H9 (cell line): ENCODE measurements around the gene COX5A. TPM values are rescaled to one million over a fixed set of nuclear protein-coding genes. Genes with fewer than 3 reads are reported as not detected.
A peak's percentile ranks its signal among the peaks of the same experiment; 100 is the strongest.

Experiments
- DNase-seq: peaks from one replicate; pipeline ENCODE4 v3.0.0-alpha.2; 2017
- H2AFZ ChIP-seq: one replicate; pipeline ENCODE4 v1.6.1; 2013; ENCODE audit warnings: mild to moderate bottlenecking, low read length, control low read depth, moderate library complexity
- H2AK5ac ChIP-seq: 2 replicates; pipeline ENCODE4 v1.6.1; 2013; ENCODE audit warnings: low read length, control low read depth, mixed read lengths; ENCODE audit not compliant: insufficient read length
- H2BK120ac ChIP-seq: one replicate; pipeline ENCODE4 v1.6.1; 2013; ENCODE audit warnings: low read depth, mild to moderate bottlenecking, low read length, control low read depth, inconsistent platforms; ENCODE audit not compliant: poor library complexity, severe bottlenecking
- H2BK12ac ChIP-seq: 2 replicates; pipeline ENCODE4 v1.6.1; 2013; ENCODE audit warnings: low read length, control low read depth, mixed read lengths, low read depth; ENCODE audit not compliant: insufficient read length
- H2BK15ac ChIP-seq: 2 replicates; pipeline ENCODE4 v1.6.1; 2013; ENCODE audit warnings: low read depth, low read length, control low read depth
- H2BK20ac ChIP-seq: one replicate; pipeline ENCODE4 v1.6.1; 2013; ENCODE audit warnings: low read depth, mild to moderate bottlenecking, low read length, control low read depth, inconsistent platforms; ENCODE audit not compliant: poor library complexity, severe bottlenecking
- H2BK5ac ChIP-seq: 2 replicates; pipeline ENCODE4 v1.6.1; 2013; ENCODE audit warnings: low read length, control low read depth, mixed read lengths; ENCODE audit not compliant: insufficient read length
- H3K14ac ChIP-seq: 2 replicates; pipeline ENCODE4 v1.6.1; 2013; ENCODE audit warnings: low read length, control low read depth; ENCODE audit not compliant: insufficient read depth
- H3K18ac ChIP-seq: 2 replicates; pipeline ENCODE4 v1.6.1; 2013; ENCODE audit warnings: low read depth, mild to moderate bottlenecking, mixed read lengths, low read length, control low read depth; ENCODE audit not compliant: insufficient read length
- H3K23ac ChIP-seq: 2 replicates; pipeline ENCODE4 v1.6.1; 2013; ENCODE audit warnings: low read length, control low read depth, mixed read lengths, low read depth; ENCODE audit not compliant: insufficient read length
- H3K23me2 ChIP-seq: 2 replicates; pipeline ENCODE4 v1.6.1; 2013; ENCODE audit warnings: low read depth, mild to moderate bottlenecking, mixed read lengths, low read length, control low read depth; ENCODE audit not compliant: insufficient read length, poor library complexity, severe bottlenecking
- H3K27ac ChIP-seq: 2 replicates; pipeline ENCODE4 v1.5.1; 2013; ENCODE audit warnings: low read length, control low read depth, mixed read lengths, low read depth; ENCODE audit not compliant: insufficient read length
- H3K27me3 ChIP-seq: 2 replicates; pipeline ENCODE4 v1.6.1; 2013; ENCODE audit warnings: low read length, control low read depth, inconsistent platforms; ENCODE audit not compliant: insufficient read depth
- H3K4ac ChIP-seq: 2 replicates; pipeline ENCODE4 v1.6.1; 2013; ENCODE audit warnings: low read depth, mild to moderate bottlenecking, control low read depth, inconsistent platforms, low read length, moderate library complexity
- H3K4me1 ChIP-seq: 2 replicates; pipeline ENCODE4 v1.6.1; 2013; ENCODE audit warnings: low read length, control low read depth, inconsistent platforms; ENCODE audit not compliant: insufficient read depth
- H3K4me2 ChIP-seq: 2 replicates; pipeline ENCODE4 v1.6.1; 2013; ENCODE audit warnings: low read length, control low read depth, mixed read lengths; ENCODE audit not compliant: insufficient read length, insufficient read depth
- H3K56ac ChIP-seq: 2 replicates; pipeline ENCODE4 v1.6.1; 2013; ENCODE audit warnings: low read depth, mild to moderate bottlenecking, mixed read lengths, low read length, control low read depth; ENCODE audit not compliant: insufficient read length
- H3K79me1 ChIP-seq: 2 replicates; pipeline ENCODE4 v1.6.1; 2013; ENCODE audit warnings: low read depth, mild to moderate bottlenecking, moderate library complexity, low read length, control low read depth, inconsistent platforms; ENCODE audit not compliant: insufficient read depth, poor library complexity, severe bottlenecking
- H3K79me2 ChIP-seq: 2 replicates; pipeline ENCODE4 v1.6.1; 2013; ENCODE audit warnings: low read length, control low read depth, inconsistent platforms; ENCODE audit not compliant: insufficient read depth
- H3K9ac ChIP-seq: 2 replicates; pipeline ENCODE4 v1.6.1; 2013; ENCODE audit warnings: low read length, control low read depth, mixed read lengths; ENCODE audit not compliant: insufficient read length; ENCODE audit errors: extremely low read depth
- H3K9me3 ChIP-seq: one replicate; pipeline ENCODE4 v1.6.1; 2013; ENCODE audit warnings: low read depth, low read length, inconsistent platforms; ENCODE audit not compliant: control insufficient read depth
- H3T11ph ChIP-seq: one replicate; pipeline ENCODE4 v1.6.1; 2013; ENCODE audit warnings: mild to moderate bottlenecking, low read length, control low read depth, inconsistent platforms
- H4K20me1 ChIP-seq: one replicate; pipeline ENCODE4 v1.6.1; 2013; ENCODE audit not compliant: control insufficient read depth, insufficient read length, insufficient read depth
- H4K5ac ChIP-seq: 2 replicates; pipeline ENCODE4 v1.6.1; 2013; ENCODE audit warnings: low read depth, mild to moderate bottlenecking, mixed read lengths, low read length, control low read depth; ENCODE audit not compliant: insufficient read length
- H4K8ac ChIP-seq: replicated peaks from 2 replicates; pipeline ENCODE4 v1.6.1; 2013; ENCODE audit warnings: low read length, control low read depth, mixed read lengths, low read depth; ENCODE audit not compliant: insufficient read length
- H4K91ac ChIP-seq: 2 replicates; pipeline ENCODE4 v1.6.1; 2013; ENCODE audit warnings: low read depth, mild to moderate bottlenecking, moderate library complexity, mixed read lengths, low read length, control low read depth; ENCODE audit not compliant: insufficient read length
- H3K27ac Mint-ChIP-seq, 3 experiments: 2 replicates in 2 of 3; 3 replicates in 1 of 3; pipeline ENCODE4 v1.8.0; 2020 to 2021; ENCODE audit warnings: mixed read lengths in 3 of 3, mild to moderate bottlenecking in 1 of 3, moderate library complexity in 1 of 3
- H3K27me3 Mint-ChIP-seq: 2 replicates; pipeline ENCODE4 v1.8.0; 2021; ENCODE audit warnings: low read depth, mild to moderate bottlenecking, moderate library complexity, mixed read lengths
- H3K36me3 Mint-ChIP-seq, 3 experiments: 2 replicates in 2 of 3; 3 replicates in 1 of 3; pipeline ENCODE4 v1.8.0; 2020 to 2021; ENCODE audit warnings: low read depth in 3 of 3, mixed read lengths in 3 of 3; ENCODE audit not compliant: insufficient read depth in 1 of 3
- H3K4me1 Mint-ChIP-seq, 2 experiments: 2 replicates each; pipeline ENCODE4 v1.8.0; 2020; ENCODE audit warnings: mixed read lengths in 2 of 2
- H3K4me3 Mint-ChIP-seq, 2 experiments: 2 replicates in 1 of 2; 3 replicates in 1 of 2; pipeline ENCODE4 v1.8.0; 2020 to 2021; ENCODE audit warnings: mild to moderate bottlenecking in 2 of 2, mixed read lengths in 2 of 2, moderate library complexity in 1 of 2
- H3K9me3 Mint-ChIP-seq, 2 experiments: 2 replicates in 1 of 2; 3 replicates in 1 of 2; pipeline ENCODE4 v1.8.0; 2020; ENCODE audit warnings: mild to moderate bottlenecking in 2 of 2, mixed read lengths in 2 of 2, moderate library complexity in 1 of 2
- total RNA-seq: library from RNA; stranded (reverse); gene quantifications from 2 replicates; pipeline ENCODE4 v1.2.1, GENCODE V29; 2021
- TF ChIP-seq, protein P1 (sequence below): fragments of 200-600 bp; sonication (generic); conservative IDR thresholded peaks from 3 replicates; pipeline ENCODE4 v1.8.0; 2021; ENCODE audit warnings: antibody characterized with exemption, mild to moderate bottlenecking

COX5A gene
- total RNA-seq, 1 experiment from 2014 or later = 331 TPM

DNA sequence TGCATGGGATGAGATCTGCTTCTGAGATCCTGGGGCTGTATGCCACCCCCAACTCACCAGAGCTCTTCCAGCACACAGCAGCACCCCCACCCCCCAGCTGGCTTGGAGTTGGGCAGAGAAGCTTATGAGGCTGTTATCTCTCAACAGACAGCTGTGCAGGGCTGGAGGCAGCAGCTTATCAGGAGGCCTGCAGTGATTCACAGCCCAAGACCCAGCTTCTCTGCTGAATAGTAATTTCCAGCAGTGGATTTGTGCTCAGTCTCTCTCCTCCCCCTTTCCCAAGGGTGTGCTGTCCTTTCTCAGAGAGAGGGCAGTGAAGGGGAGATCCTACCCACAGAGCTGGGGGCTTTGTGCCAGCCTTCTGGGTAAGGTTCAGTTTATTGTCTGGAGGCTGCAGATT is 16.6 kb upstream of the COX5A start:
- H3K4me1 Mint-ChIP-seq = peaks cover 34 to 45% of the 10 kb centered on the region in 2 experiments
- no peak overlapping the region for H3K27ac Mint-ChIP-seq
- no peak overlapping the region for H2BK120ac ChIP-seq

More for the DNA sequence above, 16.6 kb upstream of the COX5A start:
- Histone ChIP-seq H4K91ac (no peak overlapping the region), H2BK12ac (no peak overlapping the region), H2BK15ac (no peak overlapping the region), H3K23me2 (peaks cover 33% of the 10 kb centered on the region), H2AFZ (no peak overlapping the region), H3K27ac (no peak overlapping the region), H2AK5ac (no peak overlapping the region), H3K27me3 (peaks cover 11% of the 10 kb centered on the region; the same call in 1 of the 2 replicates), H4K8ac (no peak overlapping the region), H3K56ac (no peak overlapping the region), H4K20me1 (no peaks in the 10 kb centered on the region), H4K5ac (no peak overlapping the region), H3K14ac (no peak overlapping the region), H3K9ac (no peak overlapping the region), H3K79me2 (peaks cover 3% of the 10 kb centered on the region; the same call in 1 of the 2 replicates), H3K4me2 (peak overlapping the region; percentile 72), H3K79me1 (no peaks in the 10 kb centered on the region), H3K4me1 (no peaks in the 10 kb centered on the region; the same call in 1 of the 2 replicates), H2BK5ac (no peak overlapping the region), H3K23ac (no peak overlapping the region), H3T11ph (no peak overlapping the region), H3K18ac (no peak overlapping the region), H2BK20ac (no peak overlapping the region), H3K9me3 (no peaks in the 10 kb centered on the region), H3K4ac (no peak overlapping the region)
- peaks cover 43% of the 10 kb centered on the region for H3K27me3 Mint-ChIP-seq
- TF ChIP-seq, protein P1, sequence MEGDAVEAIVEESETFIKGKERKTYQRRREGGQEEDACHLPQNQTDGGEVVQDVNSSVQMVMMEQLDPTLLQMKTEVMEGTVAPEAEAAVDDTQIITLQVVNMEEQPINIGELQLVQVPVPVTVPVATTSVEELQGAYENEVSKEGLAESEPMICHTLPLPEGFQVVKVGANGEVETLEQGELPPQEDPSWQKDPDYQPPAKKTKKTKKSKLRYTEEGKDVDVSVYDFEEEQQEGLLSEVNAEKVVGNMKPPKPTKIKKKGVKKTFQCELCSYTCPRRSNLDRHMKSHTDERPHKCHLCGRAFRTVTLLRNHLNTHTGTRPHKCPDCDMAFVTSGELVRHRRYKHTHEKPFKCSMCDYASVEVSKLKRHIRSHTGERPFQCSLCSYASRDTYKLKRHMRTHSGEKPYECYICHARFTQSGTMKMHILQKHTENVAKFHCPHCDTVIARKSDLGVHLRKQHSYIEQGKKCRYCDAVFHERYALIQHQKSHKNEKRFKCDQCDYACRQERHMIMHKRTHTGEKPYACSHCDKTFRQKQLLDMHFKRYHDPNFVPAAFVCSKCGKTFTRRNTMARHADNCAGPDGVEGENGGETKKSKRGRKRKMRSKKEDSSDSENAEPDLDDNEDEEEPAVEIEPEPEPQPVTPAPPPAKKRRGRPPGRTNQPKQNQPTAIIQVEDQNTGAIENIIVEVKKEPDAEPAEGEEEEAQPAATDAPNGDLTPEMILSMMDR = no peak
- no peak for DNase-seq
- H3K4me3 Mint-ChIP-seq = peak overlapping the region; percentile 67 to 92; a peak in 4 of 5 replicates
- H3K9me3 Mint-ChIP-seq = no peaks in the 10 kb centered on the region
- peaks cover 0 to 2% (median 0%) of the 10 kb centered on the region in 3 experiments; a peak in 2 of 7 replicates for H3K36me3 Mint-ChIP-seq
